ENCODE data around the gene SPINT2.
"Not testable (repeated sequence)": the region's sequence is repeated elsewhere in the genome, so short reads cannot be mapped to it uniquely, and the experiment has no call there.

Gene SPINT2

DNA sequence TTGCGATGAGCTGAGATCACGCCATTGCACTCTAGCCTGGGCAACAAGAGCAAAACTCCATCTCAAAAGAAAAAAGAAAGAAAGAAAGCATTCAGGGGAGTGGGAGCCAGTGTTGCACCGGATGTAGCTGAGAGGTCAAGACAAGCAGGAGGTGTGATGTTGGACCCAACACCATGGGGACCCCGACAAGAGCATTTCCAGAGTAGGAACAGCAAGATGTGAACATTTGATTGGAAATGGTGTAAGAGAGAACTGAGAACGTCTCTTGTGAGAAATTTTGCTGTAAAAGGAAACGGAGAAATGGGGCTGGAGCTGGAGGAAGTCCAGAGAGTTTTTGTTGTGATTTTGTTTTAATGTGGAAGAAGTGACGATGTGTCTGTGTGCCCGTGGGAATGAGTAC, 24.6 kb upstream of the SPINT2 start:
- DNase-seq (ENCODE audit: low read depth), result no peak

DNA sequence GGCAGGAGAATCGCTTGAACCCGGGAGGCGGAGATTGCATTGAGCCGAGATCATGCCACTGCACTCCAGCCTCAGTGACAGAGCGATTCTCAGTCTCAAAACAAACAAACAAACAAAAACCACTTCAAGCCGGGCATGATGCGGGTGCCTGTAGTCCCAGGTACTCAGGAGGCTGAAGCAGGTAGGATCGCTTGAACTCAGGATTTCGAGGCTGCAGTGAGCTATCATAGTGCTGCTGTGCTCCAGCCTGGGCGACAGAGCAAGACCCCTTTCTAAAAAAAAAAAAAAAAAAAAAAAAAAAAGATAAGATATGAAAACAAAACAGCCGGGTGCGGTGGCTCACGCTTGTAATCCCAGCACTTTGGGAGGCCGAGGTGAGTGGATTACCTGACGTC, 21.1 kb upstream of the SPINT2 start:
- no peak for DNase-seq (ENCODE audit: low read depth)

DNA sequence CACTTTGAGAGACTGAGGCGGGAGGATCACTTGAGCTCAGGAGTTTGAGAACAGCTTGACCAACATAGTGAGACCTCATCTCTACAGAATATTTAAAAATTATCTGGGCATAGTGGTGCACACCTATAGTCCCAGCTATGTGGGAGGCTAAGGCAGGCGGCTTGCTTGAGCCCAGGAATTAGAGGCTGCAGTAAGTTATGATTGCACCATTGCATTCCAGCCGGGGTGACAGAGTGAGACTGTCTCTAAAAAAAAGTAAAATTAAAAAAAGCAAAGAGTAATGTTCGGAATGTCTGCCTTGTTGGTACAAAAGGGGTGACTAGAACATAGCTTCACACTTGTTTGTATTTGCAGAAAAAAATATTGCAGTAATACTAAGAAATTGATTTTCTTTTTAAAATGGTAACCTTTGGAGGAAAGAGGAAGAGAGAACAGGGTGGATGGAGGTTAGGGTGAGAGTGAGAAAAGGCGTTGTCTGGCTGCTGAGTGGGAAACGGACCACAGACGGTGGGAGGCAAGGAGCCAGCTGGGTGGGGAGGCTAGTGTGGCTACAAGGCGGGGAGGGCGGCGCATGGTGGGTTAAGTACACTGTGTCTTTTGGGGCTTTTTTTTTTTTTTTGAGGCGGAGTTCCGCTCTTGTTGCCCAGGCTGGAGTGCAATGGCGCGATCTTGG, 18.4 kb upstream of the SPINT2 start:
- no peak for DNase-seq (ENCODE audit: low read depth)

DNA sequence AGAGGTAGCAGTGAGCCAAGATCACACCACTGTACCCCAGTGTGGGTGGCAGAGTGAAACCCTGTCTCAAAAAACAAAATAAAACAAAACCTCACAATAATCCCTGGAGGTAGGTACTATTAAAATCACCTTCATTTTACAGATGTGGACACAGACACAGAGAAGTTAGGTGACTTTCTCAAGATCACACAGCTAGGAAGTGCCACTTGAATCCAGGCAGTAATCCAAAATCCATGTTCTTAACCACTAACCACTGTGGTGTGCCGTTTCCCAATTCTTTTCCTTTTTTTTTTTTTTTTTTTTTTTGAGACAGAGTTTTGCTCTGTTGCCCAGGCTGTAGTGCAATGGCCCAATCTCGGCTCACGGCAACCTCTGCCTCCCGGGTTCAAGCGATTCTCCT, 17.2 kb upstream of the SPINT2 start:
- no peak for DNase-seq (ENCODE audit: low read depth)

DNA sequence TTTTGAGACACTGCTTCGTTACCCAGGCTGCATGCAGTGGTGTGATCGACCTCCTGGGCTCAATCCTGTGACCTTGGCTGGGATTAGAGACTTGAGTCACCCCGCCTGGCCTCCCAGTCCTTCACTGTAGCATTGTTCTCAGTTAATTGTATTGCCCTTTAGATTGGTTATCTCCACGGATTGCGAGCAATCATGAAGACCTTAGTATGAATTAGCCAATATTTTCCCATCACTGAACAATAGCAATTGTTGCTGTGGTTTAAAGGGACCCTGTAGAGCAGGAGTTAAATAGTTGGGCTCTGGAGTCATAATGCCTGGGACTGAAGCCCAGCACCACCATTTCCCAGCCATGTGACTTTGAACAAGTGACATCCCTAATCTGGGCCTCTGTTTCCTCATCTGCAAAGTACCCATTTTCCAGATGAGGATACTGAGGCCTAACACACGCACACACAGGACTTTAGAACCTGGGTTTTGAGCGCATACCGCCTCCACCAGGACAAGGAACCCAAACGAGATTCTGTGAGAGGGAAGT, 16.6 kb upstream of the SPINT2 start:
- no peak for DNase-seq (ENCODE audit: low read depth)

DNA sequence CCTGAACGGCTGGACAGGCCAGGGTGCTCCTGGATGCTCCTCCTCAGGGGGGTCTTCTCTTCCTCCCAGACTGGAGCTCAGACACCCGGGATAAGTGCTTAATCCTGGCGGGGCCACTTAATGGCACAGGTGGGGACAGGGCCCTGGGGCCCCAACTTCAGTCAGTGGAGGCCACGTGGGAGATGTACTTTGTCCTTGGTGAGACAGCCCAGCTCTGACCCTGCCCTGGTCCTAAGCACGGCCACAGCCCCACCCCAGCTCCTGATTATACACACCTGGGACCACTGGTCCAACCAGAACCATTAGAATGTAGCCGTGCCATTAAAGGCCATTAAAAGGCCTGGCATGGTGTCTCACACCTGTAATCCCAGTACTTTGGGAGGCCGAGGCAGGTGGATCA, 16.0 kb upstream of the SPINT2 start:
- DNase-seq (ENCODE audit: low read depth), result no peak

DNA sequence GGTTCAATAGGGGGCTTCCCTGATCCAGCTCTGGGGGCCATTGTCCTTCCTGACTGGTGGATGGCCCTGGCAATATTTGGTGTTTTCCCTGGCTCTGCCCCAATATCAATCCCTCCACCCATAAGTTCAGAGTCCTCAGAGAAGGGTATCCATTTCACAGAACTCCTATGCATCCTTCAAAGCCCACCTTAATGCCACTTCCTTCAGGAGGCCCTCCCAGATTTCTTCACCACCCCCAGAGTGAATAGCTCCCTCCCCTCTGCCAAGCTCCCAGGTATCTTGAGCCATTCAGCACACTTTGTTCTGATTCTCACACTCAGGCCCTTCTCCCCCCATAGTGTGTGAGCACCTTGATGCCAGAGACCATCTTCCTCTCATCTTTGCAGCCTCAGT, 13.9 kb upstream of the SPINT2 start:
- no peak for DNase-seq (ENCODE audit: low read depth)

DNA sequence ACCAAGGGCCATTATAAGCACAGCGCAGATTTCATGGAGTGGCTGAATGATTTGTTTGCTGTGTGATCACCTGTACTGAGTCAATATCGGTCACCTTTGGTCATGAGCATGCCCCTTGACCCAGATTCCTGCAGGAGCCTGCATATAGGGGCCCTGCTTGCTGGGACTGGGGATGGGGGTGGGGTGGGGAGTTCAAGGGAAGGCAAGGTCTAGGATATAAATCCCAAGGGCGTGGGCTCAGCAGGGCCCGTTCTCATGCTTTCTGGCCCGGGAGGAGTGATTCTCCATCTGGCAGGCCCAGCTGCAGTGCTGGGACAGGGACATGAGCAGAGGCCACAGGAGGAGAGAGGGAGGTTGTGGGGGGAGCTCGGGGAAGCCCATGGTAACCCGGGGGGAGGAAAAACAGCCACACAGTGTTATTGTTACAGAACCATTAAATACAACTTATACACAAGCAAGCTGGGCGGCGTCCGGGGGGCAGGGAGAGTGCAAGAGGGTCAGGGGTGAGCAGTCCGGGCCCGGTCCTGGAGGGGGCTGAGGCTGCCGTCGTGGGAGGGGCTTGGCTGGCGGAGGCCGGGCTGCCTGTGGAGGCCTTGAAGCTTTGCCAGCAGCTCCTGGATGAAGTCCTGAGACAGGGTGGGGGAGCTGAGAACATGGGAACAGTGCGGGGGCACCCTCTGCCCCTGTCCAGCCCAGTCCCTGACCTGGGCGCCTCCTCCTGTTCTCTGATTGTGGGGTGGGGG, 13.4 kb upstream of the SPINT2 start:
- no peak for DNase-seq (ENCODE audit: low read depth)

DNA sequence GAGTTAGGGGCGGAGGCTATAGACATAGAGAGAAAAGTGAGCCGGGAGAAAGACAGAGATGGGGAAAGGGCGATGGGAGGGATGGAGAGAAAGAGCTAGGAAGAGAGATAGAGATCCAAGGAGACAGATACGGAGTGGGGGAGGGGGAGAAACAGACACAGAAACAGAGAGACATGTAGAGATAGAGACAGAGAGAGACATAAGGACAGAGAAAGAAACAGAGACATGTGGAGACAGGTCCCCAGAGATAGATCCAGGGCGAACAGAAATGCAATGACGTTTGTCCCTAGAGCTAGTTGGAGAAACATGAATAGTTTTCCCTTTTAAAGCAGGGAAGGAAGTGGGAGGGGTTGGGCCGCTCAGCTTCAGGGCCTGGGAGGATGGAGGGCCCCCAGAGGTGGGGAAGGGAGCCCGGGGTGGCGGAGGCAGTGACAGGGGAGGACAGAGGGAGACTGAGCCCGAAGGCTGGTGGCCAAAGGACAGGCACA, 12.8 kb upstream of the SPINT2 start:
- no peak for DNase-seq (ENCODE audit: low read depth)

DNA sequence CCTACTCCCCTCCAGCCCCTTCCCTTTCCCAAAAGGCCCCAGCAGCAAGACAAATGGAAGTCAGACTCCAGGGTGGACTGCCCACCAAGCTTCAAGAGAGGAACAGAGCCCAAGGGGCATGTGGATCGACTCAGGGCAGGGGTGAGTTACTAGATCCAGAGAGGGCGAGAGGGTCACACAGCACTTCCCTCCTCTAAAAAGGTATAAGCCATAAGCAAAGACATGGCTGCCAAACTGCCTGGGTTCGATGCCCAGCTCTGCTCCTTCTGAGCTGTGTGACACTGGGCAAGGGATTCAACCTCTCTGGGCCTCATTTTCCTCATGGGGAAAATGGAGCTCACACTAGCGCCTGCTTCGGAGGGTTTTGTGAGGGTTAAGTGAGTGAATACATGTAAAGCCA, 12.0 kb upstream of the SPINT2 start:
- DNase-seq (ENCODE audit: low read depth), result no peak

DNA sequence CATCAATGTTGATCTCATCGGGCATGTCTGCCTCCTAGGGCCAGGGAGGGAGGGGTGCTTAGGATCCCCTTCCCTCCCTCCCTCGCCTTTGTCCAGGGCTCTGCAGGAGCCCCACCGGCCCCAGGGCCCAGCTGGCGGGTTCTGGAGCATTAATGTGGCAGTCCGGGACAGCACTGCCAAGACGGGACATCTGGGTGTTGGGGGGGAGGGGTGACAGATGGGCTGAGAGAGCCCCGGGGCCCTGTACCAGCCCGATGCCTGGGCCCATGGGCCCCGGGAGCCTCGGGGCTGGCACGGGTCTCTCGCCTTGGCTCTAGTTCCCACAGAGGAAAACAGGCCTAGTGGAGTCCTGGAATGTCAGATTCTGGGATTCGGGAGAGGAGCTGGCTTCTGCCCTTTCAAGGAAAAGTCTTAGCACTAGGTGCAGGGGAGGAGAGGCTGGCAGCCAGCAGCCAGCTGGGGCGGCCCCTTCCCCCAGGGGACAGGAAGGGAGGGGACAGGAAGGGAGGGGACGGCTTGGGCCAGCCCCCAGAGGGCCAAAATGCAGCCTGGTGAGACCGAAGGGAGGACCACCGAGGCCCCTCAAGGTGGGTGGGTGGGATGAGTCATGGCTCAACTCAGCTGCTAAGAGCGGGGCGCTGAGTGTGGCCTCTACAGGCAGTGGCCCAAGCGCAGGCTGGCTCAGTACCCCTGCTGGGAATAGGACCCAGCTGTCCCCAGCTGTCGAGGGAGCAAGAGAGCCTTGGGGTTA, 11.3 kb upstream of the SPINT2 start:
- no peak for DNase-seq (ENCODE audit: low read depth)

DNA sequence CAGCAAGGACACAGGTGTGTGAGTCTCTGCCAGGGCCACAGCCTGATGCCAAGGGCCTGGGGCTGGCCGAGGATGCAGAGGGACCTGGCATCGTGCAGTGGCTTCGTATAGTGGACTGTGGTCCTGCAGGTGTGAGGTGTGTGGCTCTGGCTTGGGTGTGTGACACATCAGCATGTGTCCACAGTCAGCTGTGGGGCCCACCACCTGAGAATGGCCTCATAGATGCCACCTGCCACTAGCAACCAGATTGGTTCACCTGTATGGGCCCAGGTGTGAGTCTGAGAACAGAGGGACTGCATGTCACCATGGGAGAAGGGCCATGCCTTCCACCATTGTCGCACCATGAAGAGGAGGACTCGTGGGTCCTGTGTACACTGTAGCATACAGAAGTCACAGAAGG, 10.6 kb upstream of the SPINT2 start:
- no peak for DNase-seq (ENCODE audit: low read depth)

DNA sequence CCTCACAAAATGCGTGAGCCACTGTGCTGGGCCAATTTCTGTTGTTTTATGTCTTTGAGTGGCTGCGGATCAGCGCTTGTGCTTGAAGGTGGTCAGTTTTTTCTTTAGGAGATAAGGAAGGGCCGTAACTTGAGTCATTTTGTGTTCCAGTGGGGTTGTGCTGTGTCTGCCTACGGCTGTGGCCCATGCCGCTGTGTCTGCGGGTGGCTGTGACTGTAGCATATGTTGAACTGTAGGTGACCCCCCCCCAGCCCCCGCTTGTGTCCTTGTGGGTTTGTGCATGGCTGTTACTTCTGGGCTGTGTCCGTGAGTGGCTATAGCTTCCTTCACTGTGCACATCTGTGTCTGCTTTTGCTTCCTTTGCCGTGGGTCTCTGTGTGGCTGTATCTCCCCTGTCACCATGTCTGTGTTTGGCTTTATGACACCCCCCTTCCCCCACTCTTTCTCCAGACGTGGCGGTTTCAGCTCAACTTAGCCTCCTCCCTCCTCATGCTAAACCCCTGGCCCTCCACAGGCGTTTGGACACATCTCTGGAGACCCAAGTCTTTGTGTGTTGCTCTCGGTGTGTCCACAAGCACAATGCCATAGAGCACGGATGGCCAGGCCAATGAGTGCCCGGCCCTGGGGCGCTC, 8.9 kb upstream of the SPINT2 start:
- DNase-seq (ENCODE audit: low read depth), result no peak

DNA sequence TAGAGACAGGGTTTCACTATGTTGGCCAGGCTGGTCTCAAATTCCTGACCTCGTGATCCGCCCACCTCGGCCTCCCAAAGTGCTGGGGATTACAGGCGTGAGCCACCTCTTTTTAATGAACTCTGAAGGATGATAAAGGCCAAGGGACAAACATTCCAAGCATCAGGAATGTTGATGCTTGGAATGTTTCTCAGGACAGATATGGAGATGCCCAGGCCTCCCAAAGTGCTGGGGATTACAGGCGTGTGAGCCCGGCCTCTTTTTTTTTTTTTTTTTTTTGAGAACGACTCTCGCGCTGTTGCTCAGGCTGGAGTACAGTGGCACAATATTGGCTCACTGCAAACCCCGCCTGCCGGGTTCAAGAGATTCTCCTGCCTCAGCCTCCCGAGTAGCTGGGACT, 2.4 kb upstream of the SPINT2 start:
- not testable (repeated sequence) for DNase-seq (ENCODE audit: low read depth)

DNA sequence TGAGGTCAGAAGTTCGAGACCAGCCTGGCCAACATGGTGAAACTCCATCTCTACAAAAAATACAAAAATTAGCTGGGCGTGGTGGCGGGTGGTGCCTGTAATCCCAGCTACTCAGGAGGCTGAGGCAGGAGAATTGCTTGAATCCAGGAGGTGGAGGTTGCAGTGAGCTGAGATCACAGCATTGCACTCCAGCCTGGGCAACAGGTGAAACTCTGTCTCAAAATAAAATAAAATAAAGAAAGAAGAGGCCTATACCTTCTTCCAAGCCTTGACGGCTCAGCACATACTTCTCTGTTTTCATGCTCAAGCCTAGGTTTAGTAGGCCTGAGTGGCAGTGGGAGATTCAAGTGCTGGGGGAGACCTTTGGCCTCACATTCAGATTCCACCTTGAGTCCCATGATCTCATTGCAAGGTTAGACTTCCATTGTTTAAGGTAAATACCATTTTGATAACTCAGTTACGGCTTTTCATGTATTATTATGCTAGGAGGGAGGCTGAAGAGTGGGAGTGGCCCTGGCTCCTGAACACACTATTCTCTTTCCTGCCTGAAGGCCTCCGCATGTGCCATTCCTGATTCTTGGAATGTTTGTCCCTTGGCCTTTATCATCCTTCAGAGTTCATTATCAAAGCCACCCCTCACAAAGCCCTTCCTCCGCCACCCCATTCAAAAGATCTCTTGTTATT, 1.6 kb upstream of the SPINT2 start:
- DNase-seq (ENCODE audit: low read depth), result no peak

DNA sequence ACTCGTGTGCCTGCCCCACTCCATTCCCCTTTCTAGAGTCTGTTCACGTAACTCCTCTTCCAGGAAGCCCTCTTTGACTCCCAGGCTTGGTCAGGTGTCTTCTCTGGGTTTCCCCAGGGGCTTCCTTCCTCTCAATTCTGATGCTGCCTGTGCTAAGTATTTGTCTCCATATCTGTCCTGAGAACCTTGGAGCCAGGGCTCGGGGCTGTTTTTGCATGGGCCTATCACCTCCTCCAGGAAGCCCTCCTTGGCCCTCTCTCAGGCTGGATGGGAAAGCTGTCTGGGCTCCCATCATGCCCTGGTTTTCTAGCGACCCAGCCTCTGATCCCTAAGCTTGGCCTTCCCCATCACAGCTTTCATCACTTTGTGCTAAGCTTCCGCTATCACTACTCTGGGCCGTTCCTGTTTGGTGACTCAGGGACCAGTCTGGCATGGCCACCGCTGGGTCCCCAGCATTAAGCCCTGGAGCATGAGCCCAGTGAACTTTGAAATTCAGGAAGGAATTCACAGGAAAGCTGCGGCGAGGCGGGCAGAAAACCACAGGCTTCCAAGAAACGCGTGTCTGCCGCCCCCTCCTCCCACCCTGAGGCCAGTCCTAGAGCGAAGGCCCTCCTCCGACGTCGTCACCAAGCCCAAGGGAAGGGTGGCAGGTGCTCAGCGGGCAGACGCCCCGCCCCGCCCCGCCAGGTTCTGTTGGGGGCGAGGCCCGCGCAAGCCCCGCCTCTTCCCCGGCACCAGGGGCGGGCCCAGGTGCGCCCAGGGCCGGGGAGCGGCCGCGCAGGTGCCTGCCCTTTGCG, 486 bp upstream of the SPINT2 start:
- DNase-seq (ENCODE audit: low read depth), result peak; percentile 56

DNA sequence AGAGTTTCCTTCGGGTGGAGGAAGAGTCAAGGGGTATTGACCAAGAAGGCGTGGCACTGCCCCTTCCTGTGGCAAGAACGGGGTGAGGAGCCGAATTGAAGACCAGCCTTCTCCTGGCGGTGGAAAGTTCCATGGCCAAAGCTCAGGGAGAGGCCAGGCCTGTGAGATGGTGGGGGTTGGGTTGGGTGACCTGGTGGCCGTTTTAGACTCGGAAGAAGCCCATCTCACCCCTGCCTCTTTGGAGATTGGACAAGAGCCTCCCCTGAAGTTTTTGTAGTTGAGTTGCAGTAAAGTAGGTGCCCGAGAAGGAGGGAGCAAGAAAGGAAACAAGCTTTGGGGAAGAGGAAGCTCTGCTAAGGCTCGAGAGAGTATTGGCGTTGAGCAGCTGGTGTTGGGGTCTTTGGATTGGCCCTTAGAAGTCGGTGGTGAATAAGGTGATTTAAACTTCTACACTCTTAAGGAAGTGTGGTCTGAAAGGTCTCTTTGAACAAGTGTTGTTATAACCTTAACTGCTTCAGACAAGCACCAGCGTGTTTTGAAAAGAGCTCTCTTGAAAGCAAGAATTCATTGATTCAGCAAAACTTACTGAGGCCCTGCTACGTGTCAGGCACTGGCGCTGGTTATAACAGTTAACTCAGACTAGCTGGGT, 964 bp downstream of the SPINT2 start:
- no peak for DNase-seq (ENCODE audit: low read depth)

DNA sequence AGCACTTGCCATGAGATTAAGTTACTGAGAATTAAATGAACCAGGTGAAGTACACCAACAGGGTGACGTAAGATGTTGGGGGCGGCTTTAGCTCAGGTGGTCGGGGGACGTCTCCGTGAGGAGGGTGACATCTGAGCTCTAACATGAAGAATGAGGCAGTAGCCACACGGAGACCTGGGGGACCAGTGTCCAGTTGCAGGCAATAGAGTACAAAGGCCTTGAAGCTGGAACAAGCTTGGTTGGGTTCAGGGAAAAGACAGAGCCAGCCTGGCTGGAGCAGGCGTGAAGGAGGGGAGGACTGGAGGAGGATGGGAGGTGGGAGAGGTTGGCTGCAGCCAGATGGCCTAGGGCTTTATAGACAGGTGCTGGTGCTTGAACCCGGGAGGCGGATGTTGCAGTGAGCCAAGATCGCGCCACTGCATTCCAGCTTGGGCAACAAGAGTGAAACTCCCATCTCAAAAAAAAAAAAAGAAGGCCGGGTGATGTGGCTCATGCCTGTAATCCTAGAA, 1.6 kb downstream of the SPINT2 start:
- no peak for DNase-seq (ENCODE audit: low read depth)

DNA sequence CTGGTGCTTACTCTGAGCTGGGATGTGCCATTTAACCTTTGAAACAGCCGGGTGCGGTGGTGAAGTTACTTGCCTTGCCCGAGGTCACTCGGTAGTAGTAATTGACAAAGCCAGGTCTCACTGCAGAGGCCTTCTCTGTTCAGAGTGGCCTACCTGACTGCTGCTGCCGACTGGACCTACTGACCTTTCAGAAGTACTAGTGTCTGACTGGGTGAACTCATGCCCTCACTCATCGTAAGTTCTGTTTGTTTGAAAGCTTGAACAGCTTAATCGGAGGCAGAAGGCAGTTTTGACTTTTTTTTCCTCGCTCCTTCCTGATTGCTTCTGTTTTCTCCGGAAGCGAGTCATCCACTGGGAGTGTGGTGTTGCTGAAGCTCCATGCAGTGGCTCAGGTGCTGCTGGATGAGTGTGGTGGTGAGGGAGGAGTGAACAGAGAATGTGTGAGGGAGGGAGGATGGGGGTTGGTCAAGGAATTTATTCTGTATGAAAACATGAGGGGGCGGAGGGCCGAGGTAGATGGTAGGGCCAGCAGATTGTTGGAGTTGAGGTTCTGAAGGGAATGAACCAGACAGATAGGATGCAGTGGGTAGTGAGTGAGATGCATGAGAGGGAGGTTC, 2.7 kb downstream of the SPINT2 start:
- DNase-seq (ENCODE audit: low read depth), result no peak

Measured in activated T-cell treated with anti-CD3 and anti-CD28 coated beads for 24 hours (primary cell).